ENCODE results near the gene BEST3.

BEST3 gene

DNA sequence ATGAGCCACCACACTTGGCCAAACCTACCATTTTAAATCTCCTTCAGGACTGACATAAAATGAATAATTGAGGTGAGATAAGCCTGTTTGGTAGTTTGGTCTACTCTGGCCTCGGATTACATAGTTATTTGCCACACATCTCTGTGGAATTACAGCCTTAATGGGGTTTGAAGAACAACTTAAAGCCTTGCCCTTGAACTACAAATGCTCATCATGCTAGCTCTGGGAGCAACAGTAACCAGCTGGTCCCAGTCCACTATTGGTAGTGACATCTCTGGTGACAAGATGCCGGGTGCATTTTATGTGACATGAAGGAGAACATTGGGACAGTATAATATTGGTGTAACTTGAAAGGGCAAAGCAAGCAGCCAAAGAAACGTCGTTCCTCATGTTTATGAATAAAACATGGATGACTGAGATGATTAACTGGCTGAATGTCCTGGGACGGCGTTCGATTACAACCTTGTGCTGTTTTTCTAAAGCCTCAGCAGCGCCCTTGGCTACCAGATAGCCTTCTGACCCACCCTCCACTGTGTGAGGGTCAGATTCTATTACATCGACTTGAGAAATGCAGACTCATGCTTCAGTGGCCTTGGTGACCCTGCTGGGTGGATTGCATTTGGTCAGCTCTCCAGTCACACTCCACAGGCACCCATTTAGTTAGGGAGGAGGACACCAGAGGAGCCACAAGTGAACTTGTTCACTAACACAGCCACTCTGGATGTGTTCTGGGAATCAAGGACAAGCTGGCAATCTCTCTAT lies 41.5 kb downstream of the BEST3 start:
- no peaks in the 10 kb centered on the region for H3K9me3 ChIP-seq (replicated peaks in 1 of 11)
- H3K4me1 ChIP-seq: peaks cover 0 to 14% (median 2%) of the 10 kb centered on the region in 10 experiments; a peak in 6 of 20 replicates
- TF ChIP-seq Cebpa-rat (IDR thresholded peaks at IDR 0.05): no peak
- H3K36me3 ChIP-seq: no peaks in the 10 kb centered on the region
- no peak overlapping the region for H3K9ac ChIP-seq
- H3K4me3 ChIP-seq: no peak overlapping the region
- no peaks in the 10 kb centered on the region for H3K27me3 ChIP-seq
- H3K4me2 ChIP-seq: no peak overlapping the region
- H3K27ac ChIP-seq: no peak overlapping the region
- no peaks in the 10 kb centered on the region for H4K20me1 ChIP-seq

DNA sequence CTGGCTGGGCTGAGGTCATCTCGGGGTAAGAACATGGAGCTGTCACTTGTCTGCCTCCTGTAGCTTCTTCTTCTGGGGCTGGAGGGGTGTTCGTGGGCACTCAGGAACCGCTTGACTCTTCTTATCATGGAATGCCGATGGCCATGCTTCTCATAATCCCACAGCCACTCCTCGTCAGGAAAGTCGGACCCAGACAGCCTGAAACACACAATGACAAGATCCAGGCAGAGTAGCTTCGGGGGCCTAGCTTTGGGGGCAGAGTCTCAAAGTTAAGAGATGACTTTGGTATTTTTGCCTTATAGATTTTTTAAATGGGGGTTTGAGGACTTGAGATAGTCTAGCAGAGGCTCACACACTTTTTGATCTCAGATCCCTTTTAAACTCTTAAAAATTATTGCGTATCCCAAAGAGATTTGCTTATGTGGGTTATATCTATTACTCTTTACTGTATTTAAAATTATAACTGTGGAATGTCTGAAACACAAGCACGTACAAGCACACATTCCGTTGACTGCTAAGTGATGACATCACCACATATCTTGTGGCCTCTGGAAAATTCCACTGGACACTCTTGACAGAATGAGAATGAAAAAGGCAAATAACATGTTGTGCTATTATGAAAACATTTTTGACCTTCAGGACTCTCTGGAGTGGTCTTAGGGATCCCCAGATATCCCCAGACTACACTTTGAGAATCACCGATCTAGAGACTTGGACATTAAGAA lies 43.3 kb downstream of the BEST3 start:
- Histone ChIP-seq H3K9ac (no peak overlapping the region), H3K27ac (no peak overlapping the region), H3K4me1 (peaks cover 0 to 14% (median 2%) of the 10 kb centered on the region in 10 experiments; a peak in 6 of 20 replicates), H3K36me3 (no peaks in the 10 kb centered on the region), H3K27me3 (no peaks in the 10 kb centered on the region), H3K4me3 (no peak overlapping the region), H3K4me2 (no peak overlapping the region), H4K20me1 (no peaks in the 10 kb centered on the region), H3K9me3 (replicated peaks in 1 of 11) (no peaks in the 10 kb centered on the region)
- TF ChIP-seq Cebpa-rat (IDR thresholded peaks at IDR 0.05): no peak

DNA sequence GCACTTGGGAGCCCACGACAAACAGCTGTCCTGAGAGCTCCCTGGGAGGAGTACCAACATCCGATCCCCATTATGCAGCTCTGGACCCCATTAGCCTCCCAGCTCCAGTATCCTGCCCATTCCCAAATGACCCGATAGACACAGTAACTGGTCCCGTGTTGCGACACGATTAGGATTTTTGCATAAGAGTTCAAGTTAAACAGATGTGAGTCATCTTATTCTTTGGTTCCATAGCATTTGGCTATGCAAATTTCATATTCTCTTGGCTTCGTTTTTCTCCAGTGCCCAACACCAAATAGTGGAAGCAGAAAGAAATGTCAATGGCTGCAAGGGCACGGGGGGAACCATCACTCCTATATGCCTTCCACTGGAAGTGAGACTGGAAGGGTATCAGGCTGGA lies 45.4 kb downstream of the BEST3 start:
- H3K4me1 ChIP-seq: peaks cover 0 to 14% (median 2%) of the 10 kb centered on the region in 10 experiments; a peak in 6 of 20 replicates
- peak in 1 of 11 experiments; percentile 48; a peak in 1 of 22 replicates for TF ChIP-seq Cebpa-rat (IDR thresholded peaks at IDR 0.05)
- no peak overlapping the region for H3K9ac ChIP-seq
- H3K27ac ChIP-seq: no peak overlapping the region
- H3K4me3 ChIP-seq: no peak overlapping the region
- no peaks in the 10 kb centered on the region for H4K20me1 ChIP-seq
- no peaks in the 10 kb centered on the region for H3K27me3 ChIP-seq
- 0 out of 22 replicates have a peak overlapping the region, but pooled peaks of 1 of the 11 experiments have one; percentile 0 for H3K4me2 ChIP-seq
- H3K9me3 ChIP-seq (replicated peaks in 1 of 11): no peaks in the 10 kb centered on the region
- H3K36me3 ChIP-seq: no peaks in the 10 kb centered on the region

DNA sequence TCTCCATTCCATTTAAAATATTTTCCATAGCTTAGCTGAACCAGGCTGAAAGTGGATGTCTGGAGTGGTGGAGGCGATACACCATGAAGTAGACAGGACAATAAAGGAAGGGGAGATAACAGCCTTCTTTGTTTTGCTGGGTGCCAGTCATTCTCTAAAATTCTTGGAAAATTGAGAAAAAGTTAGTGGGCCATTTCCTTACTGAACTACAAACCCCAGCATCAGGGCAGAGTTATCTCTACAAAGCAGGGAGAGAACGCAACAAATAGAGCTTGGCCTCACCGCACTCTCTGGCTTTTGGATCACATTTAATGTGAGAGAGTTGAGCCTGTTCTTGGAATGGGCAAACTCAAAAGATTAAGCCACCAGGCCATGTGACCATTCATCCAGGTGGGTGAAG lies 47.2 kb downstream of the BEST3 start:
- Histone ChIP-seq H3K4me2 (no peak overlapping the region), H3K9me3 (replicated peaks in 1 of 11) (no peaks in the 10 kb centered on the region), H3K4me1 (peaks cover 0 to 14% (median 2%) of the 10 kb centered on the region in 10 experiments; a peak in 7 of 20 replicates), H3K4me3 (no peak overlapping the region), H3K9ac (no peak overlapping the region), H3K36me3 (no peaks in the 10 kb centered on the region), H3K27ac (no peak overlapping the region), H3K27me3 (no peaks in the 10 kb centered on the region), H4K20me1 (no peaks in the 10 kb centered on the region)
- TF ChIP-seq Cebpa-rat (IDR thresholded peaks at IDR 0.05): no peak

DNA sequence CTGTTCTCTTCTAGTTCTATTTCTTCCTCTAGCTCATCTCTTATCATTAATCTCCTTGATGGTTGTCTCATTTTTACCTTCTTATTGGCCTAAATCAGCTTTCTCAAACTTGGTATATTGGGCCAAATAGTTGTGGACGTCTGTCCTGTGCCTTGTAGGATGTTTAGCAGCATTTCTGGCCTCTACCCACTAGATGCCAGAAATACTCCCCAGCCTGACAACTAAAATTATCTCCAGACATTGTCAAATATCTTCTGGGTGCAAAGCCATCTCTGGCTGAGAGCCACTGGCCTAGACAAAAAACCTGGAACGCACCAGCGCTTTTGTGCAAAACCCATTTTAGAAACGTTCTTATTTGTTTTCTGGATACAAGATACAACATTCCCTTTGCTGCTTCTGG lies 49.6 kb downstream of the BEST3 start:
- TF ChIP-seq Cebpa-rat (IDR thresholded peaks at IDR 0.05): no peak
- Histone ChIP-seq H3K4me1 (peaks cover 0 to 14% (median 2%) of the 10 kb centered on the region in 10 experiments; a peak in 3 of 20 replicates), H3K9ac (no peak overlapping the region), H3K4me2 (no peak overlapping the region), H3K27me3 (no peaks in the 10 kb centered on the region), H4K20me1 (no peaks in the 10 kb centered on the region), H3K9me3 (replicated peaks in 1 of 11) (no peaks in the 10 kb centered on the region), H3K4me3 (no peak overlapping the region), H3K36me3 (no peaks in the 10 kb centered on the region), H3K27ac (no peak overlapping the region)

DNA sequence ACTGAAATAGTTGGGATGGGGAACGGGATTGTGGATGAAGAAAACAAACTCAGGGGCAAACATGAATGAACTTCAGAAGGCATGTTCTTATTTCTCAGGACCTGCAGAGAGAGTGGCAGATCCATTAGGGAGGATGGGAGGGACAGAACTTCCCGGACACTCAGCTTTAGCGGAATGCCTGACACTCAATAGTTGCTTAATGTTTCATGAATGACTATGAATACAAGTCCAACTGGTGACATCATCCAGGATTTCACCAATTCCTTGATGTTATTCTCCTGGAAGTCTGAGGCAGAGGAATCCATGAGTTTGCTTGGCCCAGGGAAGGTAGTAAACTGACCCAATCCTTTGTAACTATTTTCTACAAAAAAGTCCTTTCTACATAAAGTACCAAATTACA lies 50.6 kb downstream of the BEST3 start:
- H3K27ac ChIP-seq: no peak overlapping the region
- no peak overlapping the region for H3K4me2 ChIP-seq
- no peak overlapping the region for H3K9ac ChIP-seq
- H3K4me3 ChIP-seq: no peak overlapping the region
- peaks cover 0 to 6% (median 0%) of the 10 kb centered on the region in 10 experiments; a peak in 2 of 20 replicates for H3K4me1 ChIP-seq
- H4K20me1 ChIP-seq: no peaks in the 10 kb centered on the region
- no peaks in the 10 kb centered on the region for H3K9me3 ChIP-seq (replicated peaks in 1 of 11)
- H3K27me3 ChIP-seq: no peaks in the 10 kb centered on the region
- no peak for TF ChIP-seq Cebpa-rat (IDR thresholded peaks at IDR 0.05)
- H3K36me3 ChIP-seq: no peaks in the 10 kb centered on the region

DNA sequence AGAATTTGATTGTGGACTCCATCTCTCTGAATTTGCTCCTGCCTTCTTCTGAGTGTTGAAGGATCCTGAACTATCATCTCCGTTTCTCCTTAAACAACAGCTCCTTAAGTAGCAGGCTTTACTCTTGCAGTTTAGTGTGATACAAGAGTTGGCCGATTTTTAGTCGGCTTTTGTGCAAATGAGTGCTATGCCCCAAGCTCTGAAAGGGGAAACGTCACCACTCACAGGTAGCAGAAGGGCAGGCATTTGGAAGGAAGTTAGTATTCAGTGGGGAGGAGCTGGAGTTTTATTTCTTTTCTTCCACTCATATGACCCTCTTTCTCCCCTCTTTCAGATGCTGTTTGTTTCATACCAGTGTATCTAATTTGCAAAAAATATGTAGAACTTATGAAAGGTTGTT lies 51.9 kb downstream of the BEST3 start:
- Histone ChIP-seq H3K9me3 (replicated peaks in 1 of 11) (no peaks in the 10 kb centered on the region), H3K4me2 (0 out of 22 replicates have a peak overlapping the region, but pooled peaks of 2 of the 11 experiments have one; percentile 1 to 24), H3K4me3 (no peak overlapping the region), H3K27me3 (no peaks in the 10 kb centered on the region), H4K20me1 (no peaks in the 10 kb centered on the region), H3K27ac (no peak overlapping the region), H3K4me1 (peaks cover 0 to 6% (median 0%) of the 10 kb centered on the region in 10 experiments; a peak in 1 of 20 replicates), H3K36me3 (no peaks in the 10 kb centered on the region), H3K9ac (no peak overlapping the region)
- no peak for TF ChIP-seq Cebpa-rat (IDR thresholded peaks at IDR 0.05)

DNA sequence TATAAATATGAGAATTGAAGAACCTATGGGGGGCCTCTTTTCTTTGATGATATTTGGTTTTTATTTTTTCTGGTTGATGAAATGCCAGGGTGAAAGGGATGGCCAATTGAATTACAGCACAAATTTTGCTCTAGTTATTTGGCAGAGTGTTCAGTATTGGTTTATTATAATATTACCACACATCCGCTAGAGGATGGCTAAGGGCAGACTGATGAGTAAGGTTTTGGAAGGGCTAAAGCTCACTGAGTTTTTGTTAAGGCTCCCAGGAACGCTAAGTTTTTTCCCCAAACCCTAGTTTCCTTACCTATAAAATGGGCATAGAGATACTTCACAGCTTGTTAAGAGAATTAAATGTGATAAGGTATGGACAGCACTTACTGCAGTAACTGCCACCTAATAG lies 54.1 kb downstream of the BEST3 start:
- H3K9ac ChIP-seq: no peak overlapping the region
- no peak overlapping the region for H3K4me2 ChIP-seq
- no peaks in the 10 kb centered on the region for H4K20me1 ChIP-seq
- no peaks in the 10 kb centered on the region for H3K9me3 ChIP-seq (replicated peaks in 1 of 11)
- H3K27me3 ChIP-seq: no peaks in the 10 kb centered on the region
- peaks cover 0 to 6% (median 0%) of the 10 kb centered on the region in 10 experiments; a peak in 1 of 20 replicates for H3K4me1 ChIP-seq
- H3K27ac ChIP-seq: no peak overlapping the region
- no peak for TF ChIP-seq Cebpa-rat (IDR thresholded peaks at IDR 0.05)
- H3K4me3 ChIP-seq: no peak overlapping the region
- no peaks in the 10 kb centered on the region for H3K36me3 ChIP-seq

DNA sequence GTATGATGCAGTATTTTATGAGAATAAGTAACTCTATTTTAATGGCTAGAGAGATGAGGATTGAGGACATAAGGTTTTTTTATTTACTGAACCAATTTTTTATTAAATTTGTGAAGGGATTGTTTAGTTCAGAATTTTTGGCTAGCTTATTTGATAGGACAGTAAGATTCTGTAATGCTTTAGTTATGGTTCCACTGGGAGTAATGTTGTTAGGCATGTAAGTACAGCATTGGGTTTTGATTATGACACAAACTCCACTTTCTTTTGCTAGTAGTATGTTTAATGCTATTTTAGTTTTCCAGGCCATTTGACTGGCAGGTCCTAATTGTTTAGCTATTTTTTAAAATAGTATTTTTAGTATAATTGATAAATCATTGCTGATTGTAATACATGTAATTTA lies 54.6 kb downstream of the BEST3 start:
- H3K36me3 ChIP-seq: no peaks in the 10 kb centered on the region
- no peak overlapping the region for H3K9ac ChIP-seq
- no peak overlapping the region for H3K27ac ChIP-seq
- no peaks in the 10 kb centered on the region for H3K27me3 ChIP-seq
- H3K9me3 ChIP-seq (replicated peaks in 1 of 11): no peaks in the 10 kb centered on the region
- no peak overlapping the region for H3K4me3 ChIP-seq
- TF ChIP-seq Cebpa-rat (IDR thresholded peaks at IDR 0.05): no peak
- H4K20me1 ChIP-seq: no peaks in the 10 kb centered on the region
- H3K4me2 ChIP-seq: no peak overlapping the region
- H3K4me1 ChIP-seq: peaks cover 0 to 6% (median 0%) of the 10 kb centered on the region in 10 experiments; a peak in 1 of 20 replicates
